GM12801 (cell line): ENCODE results near the gene RNLS.

Source experiments
- TF ChIP-seq, protein P1 (sequence below): IDR thresholded peaks from one replicate; pipeline ENCODE4 v1.5.1; 2011; ENCODE audit warnings: control low read depth; ENCODE audit not compliant: insufficient read length; ENCODE audit errors: extremely low read depth

Gene RNLS

DNA sequence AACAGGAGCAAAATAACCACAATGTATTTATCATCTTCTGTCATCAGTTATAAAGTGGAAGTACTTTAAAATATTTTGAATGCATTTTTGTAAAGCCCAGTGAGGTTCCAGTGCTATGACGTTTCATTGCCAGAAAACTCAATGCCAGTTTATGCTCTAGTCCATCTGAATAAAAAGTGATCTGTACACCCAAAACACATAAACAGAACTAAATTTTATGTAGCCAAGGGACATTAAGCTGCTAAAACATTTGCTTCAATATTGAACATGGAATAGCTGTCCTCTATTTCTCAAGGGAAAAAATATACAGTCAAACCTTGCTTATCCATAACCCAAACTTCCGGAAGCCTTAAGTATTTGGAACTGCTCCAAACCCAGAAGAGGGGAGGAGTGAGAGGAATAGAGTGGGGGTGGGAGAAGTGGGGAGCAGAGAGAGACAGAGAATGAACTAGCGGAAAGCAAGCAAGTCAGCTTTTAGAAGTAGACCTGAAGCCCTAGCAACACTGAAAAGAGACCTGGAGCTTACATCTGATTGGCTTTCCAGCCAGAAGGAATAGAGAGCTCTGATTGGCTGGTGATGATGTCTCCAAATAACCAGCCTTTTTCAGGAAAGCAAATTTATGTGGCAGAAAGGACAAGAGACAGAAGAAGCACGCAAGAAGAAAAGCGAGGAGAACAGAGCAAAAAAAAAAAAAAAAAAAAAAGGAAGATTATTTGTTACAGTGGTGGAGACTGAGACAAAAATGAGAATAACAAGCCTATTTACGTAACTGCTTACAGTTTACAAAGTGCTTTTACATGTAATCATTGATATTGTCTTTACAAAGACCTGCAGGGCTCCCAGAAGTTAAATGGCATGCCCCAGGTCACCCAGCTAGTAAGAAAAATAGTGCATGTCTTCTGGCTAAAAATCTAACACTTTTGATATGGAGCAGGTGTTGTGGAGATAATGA, 196.0 kb downstream of the RNLS start:
- TF ChIP-seq, protein P1, sequence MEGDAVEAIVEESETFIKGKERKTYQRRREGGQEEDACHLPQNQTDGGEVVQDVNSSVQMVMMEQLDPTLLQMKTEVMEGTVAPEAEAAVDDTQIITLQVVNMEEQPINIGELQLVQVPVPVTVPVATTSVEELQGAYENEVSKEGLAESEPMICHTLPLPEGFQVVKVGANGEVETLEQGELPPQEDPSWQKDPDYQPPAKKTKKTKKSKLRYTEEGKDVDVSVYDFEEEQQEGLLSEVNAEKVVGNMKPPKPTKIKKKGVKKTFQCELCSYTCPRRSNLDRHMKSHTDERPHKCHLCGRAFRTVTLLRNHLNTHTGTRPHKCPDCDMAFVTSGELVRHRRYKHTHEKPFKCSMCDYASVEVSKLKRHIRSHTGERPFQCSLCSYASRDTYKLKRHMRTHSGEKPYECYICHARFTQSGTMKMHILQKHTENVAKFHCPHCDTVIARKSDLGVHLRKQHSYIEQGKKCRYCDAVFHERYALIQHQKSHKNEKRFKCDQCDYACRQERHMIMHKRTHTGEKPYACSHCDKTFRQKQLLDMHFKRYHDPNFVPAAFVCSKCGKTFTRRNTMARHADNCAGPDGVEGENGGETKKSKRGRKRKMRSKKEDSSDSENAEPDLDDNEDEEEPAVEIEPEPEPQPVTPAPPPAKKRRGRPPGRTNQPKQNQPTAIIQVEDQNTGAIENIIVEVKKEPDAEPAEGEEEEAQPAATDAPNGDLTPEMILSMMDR, result no peak

DNA sequence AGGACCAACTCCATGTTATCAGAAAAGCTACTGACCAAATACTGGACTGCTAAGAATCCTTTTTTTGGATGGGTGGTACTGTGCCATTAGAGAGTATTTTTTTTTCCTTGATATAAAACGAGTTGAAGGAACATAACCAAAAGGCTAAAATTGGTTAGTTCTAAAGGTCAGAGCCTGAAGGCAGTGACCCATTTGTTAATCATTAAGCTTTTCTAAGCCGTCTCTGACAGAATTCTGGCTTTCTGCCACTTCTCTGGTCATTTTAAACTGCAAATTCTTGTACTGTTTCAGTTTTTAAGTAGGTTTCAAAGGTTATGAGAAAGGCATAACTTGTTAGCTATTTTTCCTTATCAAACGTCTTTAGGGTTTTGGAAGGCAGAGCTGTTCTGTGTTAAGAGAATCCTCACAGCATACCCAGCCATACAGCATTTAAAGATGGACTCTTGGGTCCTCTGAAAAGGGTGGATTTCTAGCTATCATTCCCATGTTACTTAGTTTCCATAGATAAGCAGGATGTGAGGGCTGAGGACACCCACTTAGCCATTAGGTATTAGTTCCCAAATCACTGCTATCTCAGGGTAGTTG, 196.8 kb downstream of the RNLS start:
- TF ChIP-seq, protein P1, result no peak

DNA sequence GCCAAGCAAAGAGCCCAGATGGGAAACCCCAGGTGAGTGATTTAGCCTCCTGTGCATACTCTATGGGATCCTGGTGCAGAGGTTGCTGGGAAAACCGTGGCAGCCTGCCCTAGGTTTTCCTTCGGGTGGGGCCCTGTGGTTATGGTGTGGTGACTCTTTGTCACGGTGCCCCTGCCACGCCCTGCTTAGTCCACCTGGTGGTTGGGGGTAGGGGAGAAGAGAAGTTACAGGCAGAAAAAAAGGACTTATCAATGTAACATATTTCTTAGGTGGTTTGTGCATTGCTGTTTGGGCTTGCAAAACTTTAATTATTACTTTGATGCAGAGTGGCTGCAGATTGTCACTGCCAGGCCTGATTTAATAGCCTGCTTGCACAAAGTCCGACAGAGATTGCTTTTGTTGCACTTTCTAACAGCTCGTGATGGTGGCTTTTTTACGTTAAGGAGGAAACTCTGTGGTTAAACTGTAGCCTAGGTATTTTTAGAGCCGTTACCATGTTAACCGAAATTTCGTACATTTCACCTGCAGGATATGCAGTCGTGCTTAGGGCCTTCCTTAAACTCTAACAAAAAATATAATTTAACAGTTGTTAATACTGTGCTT, 197.4 kb downstream of the RNLS start:
- TF ChIP-seq, protein P1, result no peak

DNA sequence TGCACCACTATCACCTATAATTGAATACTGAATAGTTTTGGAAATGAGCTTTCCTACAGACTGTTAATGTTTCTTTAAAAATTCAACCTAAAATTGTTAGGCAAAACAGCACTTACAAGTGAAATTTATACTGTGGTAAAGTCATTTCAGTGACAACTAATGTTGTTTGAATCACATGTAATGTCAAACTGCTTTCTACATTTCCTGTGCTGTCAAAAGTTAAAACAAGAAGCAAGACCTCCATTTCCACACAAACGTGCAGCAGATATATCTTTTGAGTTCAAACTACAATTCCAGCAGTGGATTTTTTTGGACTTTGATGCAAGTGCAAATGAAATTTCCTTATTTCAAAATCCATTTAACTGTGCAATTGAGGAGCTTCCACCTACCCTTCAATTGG, 199.8 kb downstream of the RNLS start:
- TF ChIP-seq, protein P1, result no peak

DNA sequence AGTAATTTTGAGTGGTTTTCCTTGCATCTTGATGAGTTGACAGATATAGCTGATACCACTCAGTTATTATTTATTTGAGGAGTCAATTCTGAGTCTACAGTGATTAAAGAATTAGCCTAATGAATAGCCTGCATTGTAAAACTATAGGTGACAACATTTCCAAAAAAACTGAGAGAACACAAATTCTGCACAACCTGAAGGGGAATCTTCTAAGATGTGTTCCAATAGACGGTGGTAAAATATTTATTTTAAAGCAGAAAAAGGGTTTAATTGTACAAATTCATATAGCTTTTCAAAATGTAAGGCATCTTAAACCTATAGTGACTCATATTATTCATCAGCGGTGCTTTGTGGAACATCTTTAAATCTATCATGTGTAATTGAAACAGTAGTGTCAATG, 200.4 kb downstream of the RNLS start:
- TF ChIP-seq, protein P1, result no peak

DNA sequence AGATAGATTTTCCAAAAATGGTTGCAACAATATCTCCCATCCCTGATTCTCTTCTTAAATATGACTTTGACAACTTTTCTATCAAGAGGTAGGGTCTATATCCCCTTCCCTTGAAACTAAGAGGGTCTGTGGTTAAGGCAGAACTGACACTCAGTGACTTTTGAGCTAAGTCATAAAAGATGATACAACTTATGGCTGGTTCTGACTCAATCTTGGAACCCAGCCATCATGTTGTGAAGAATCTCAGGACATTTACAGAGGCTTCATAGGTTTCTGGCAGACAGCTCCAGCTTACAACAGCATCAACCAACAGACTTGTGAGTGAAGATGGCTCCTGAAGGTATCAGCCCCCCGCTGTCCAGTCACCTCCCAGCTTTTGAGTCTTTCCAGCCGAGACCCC, 203.5 kb downstream of the RNLS start:
- TF ChIP-seq, protein P1, result no peak

DNA sequence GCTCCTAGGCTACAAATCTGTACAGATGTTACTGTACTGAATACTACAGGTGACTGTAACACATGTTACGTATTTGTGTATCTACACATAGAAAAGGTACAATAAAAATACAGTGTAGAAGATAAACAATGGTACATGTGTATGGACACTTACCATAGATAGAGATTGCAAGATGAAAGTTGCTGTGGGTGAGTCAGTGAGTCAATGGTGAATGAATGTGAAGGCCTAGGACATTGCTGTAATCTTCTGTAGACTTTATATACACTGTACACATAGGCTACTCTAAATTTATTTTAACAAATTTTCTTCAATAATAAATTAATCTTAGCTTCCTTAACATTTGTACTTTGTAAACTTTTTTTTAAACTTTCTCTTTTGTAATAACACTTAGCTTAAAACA, 205.6 kb downstream of the RNLS start:
- TF ChIP-seq, protein P1, result no peak
